ENCODE data around the gene GPC6.

DNA sequence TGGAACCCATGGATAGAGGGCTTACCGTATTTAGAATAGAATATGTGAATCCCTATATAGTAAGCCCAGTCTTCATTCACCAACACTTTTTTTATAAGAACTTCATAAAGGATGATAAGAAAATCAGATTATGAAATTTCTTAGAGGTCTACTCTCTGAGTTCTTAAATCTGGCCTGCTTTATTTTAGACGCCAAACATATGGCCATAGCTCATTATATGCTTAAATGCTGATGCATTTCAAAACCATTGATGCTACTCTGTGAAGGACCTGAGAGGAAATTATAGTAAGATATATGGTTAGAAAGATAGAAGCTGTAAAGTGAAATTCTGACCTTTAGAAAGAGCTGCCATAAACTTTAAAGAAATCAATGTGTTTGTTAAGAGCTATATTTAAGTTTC is 38.3 kb downstream of the GPC6 start:
- TF ChIP-seq RAD21 (IDR thresholded peaks at IDR 0.05; ENCODE audit: low read length), result no peak
- TF ChIP-seq TEAD4 (IDR thresholded peaks at IDR 0.05; ENCODE audit: borderline replicate concordance, insufficient read depth), result no peak
- TF ChIP-seq, protein P1, sequence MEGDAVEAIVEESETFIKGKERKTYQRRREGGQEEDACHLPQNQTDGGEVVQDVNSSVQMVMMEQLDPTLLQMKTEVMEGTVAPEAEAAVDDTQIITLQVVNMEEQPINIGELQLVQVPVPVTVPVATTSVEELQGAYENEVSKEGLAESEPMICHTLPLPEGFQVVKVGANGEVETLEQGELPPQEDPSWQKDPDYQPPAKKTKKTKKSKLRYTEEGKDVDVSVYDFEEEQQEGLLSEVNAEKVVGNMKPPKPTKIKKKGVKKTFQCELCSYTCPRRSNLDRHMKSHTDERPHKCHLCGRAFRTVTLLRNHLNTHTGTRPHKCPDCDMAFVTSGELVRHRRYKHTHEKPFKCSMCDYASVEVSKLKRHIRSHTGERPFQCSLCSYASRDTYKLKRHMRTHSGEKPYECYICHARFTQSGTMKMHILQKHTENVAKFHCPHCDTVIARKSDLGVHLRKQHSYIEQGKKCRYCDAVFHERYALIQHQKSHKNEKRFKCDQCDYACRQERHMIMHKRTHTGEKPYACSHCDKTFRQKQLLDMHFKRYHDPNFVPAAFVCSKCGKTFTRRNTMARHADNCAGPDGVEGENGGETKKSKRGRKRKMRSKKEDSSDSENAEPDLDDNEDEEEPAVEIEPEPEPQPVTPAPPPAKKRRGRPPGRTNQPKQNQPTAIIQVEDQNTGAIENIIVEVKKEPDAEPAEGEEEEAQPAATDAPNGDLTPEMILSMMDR (IDR thresholded peaks at IDR 0.05), result no peak
